ENCODE measurements around the gene GJC1.
A peak's percentile ranks its signal among the peaks of the same experiment; 100 is the strongest.
"Not testable (repeated sequence)": the region's sequence is repeated elsewhere in the genome, so short reads cannot be mapped to it uniquely, and the experiment has no call there.

Gene GJC1

GRCh38 chr17:44826123-44826790 is 3.8 kb downstream of the GJC1 start:
- H3K4me1 ChIP-seq (ENCODE audit: control insufficient read depth, insufficient read depth, low read length, unreplicated experiment): peaks cover 18% of the 10 kb centered on the region
- H2AFZ ChIP-seq (ENCODE audit: low read length, unreplicated experiment): no peak overlapping the region
- H3K36me3 ChIP-seq (ENCODE audit: insufficient read depth, low read length): no peaks in the 10 kb centered on the region
- no peaks in the 10 kb centered on the region for H3K27me3 ChIP-seq (ENCODE audit: insufficient read depth, low read length)
- H3K79me2 ChIP-seq (ENCODE audit: control insufficient read depth, insufficient read depth, low read length, unreplicated experiment): peaks cover 68% of the 10 kb centered on the region
- no peak overlapping the region for H3K4me3 ChIP-seq (ENCODE audit: low read depth, low read length)
- H3K27ac ChIP-seq (ENCODE audit: low read depth, low read length): no peak overlapping the region

GRCh38 chr17:44825236-44825635 is 4.9 kb downstream of the GJC1 start:
- H3K27me3 ChIP-seq (ENCODE audit: insufficient read depth, low read length); H3K36me3 ChIP-seq (ENCODE audit: insufficient read depth, low read length); H2AFZ ChIP-seq (ENCODE audit: low read length, unreplicated experiment); H3K4me3 ChIP-seq (ENCODE audit: low read depth, low read length); H3K27ac ChIP-seq (ENCODE audit: low read depth, low read length): not testable (repeated sequence)
- Histone ChIP-seq H3K4me1 (ENCODE audit: control insufficient read depth, insufficient read depth, low read length, unreplicated experiment) (peaks cover 18% of the 10 kb centered on the region), H3K79me2 (ENCODE audit: control insufficient read depth, insufficient read depth, low read length, unreplicated experiment) (peaks cover 73% of the 10 kb centered on the region)

- Histone ChIP-seq H3K4me3 (ENCODE audit: low read depth, low read length) (peak overlapping the region; percentile 34), H3K27ac (ENCODE audit: low read depth, low read length) (peak overlapping the region; percentile 81)
Measured at GRCh38 chr17:44820631-44821212, 9.4 kb downstream of the GJC1 start.

DNA sequence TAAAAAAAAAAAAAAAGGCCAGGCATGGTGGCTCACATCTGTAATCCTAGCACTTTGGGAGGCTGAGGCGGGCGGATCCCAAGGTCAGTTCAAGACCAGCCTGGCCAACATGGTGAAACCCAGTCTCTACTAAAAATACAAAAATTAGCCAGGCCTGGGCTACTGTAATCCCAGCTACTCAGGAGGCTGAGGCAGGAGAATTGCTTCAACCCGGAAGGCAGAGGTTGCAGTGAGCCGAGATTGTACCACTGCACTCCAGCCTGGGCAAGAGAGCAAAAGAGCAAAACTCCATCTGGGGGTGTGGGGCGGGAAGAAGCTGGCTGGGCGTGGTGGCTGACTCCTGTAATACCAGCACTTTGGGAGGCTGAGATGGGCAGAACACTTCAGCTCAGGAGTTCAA is 11.6 kb downstream of the GJC1 start:
- peaks cover 62% of the 10 kb centered on the region for H3K79me2 ChIP-seq (ENCODE audit: control insufficient read depth, insufficient read depth, low read length, unreplicated experiment)
- not testable (repeated sequence) for H3K36me3 ChIP-seq (ENCODE audit: insufficient read depth, low read length); H3K27ac ChIP-seq (ENCODE audit: low read depth, low read length); H3K27me3 ChIP-seq (ENCODE audit: insufficient read depth, low read length); H2AFZ ChIP-seq (ENCODE audit: low read length, unreplicated experiment); H3K4me3 ChIP-seq (ENCODE audit: low read depth, low read length)
- H3K4me1 ChIP-seq (ENCODE audit: control insufficient read depth, insufficient read depth, low read length, unreplicated experiment): peaks cover 32% of the 10 kb centered on the region

More at GRCh38 chr17:44820631-44821212, 9.4 kb downstream of the GJC1 start:
- Histone ChIP-seq H2AFZ (ENCODE audit: low read length, unreplicated experiment) (no peak overlapping the region), H3K27me3 (ENCODE audit: insufficient read depth, low read length) (no peaks in the 10 kb centered on the region), H3K79me2 (ENCODE audit: control insufficient read depth, insufficient read depth, low read length, unreplicated experiment) (peaks cover 70% of the 10 kb centered on the region), H3K4me1 (ENCODE audit: control insufficient read depth, insufficient read depth, low read length, unreplicated experiment) (peaks cover 21% of the 10 kb centered on the region), H3K36me3 (ENCODE audit: insufficient read depth, low read length) (no peaks in the 10 kb centered on the region)

DNA sequence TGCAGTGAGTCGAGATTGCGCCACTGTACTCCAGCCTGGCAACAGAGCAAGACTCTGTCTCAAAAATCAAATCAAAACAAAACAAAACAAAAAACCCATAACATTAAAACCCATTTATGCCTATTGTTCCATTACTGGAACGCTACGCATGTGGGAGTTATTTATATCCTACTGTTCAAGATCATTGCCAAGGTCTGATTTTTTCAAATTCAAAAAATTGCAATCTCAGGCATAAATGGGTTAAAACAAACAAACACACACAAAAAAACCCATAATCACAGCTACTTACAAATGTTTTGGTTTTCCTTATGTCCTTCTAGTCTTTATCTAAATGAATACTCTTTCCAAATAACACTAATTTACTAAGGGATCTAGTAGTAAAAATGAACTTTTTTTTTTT is 17.8 kb downstream of the GJC1 start:
- Histone ChIP-seq H3K27ac (ENCODE audit: low read depth, low read length) (peak overlapping the region; percentile 7; the same call in 1 of the 2 replicates), H3K4me3 (ENCODE audit: low read depth, low read length) (no peak overlapping the region), H3K4me1 (ENCODE audit: control insufficient read depth, insufficient read depth, low read length, unreplicated experiment) (peaks cover 12% of the 10 kb centered on the region), H3K27me3 (ENCODE audit: insufficient read depth, low read length) (no peaks in the 10 kb centered on the region), H2AFZ (ENCODE audit: low read length, unreplicated experiment) (no peak overlapping the region), H3K79me2 (ENCODE audit: control insufficient read depth, insufficient read depth, low read length, unreplicated experiment) (peaks cover 58% of the 10 kb centered on the region), H3K36me3 (ENCODE audit: insufficient read depth, low read length) (no peaks in the 10 kb centered on the region)

DNA sequence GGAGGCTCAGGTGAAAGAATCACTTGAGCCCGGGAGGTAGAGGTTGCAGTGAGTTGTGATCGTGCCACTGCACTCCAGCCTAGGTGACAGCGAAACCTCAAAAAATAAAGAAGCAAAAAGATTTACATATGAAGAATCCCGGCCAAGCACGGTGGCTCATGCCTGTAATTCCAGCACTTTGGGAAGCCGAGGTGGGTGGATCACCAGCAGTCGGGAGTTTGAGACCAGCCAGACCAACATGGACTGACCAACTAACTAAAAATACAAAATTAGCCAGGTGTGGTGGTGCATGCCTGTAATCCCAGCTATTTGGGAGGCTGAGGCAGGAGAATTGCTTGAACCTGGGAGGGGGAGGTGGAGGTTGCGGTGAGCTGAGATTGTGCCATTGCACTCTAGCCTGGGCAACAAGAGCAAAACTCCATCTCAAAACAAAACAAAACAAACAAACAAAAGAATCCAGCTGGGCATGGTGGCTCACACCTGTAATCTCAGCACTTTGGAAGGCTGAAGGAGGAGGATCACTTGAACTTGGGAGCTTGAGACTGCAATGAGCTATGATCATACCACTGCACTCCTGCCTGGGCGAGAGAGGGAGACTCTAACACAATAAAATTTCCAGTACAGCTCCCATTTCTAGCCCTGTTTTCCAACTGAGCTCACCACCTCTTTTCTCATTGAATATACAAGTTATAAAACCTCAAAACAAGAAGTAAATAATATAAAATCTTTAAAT is 21.3 kb downstream of the GJC1 start:
- H3K4me1 ChIP-seq (ENCODE audit: control insufficient read depth, insufficient read depth, low read length, unreplicated experiment); H2AFZ ChIP-seq (ENCODE audit: low read length, unreplicated experiment); H3K27ac ChIP-seq (ENCODE audit: low read depth, low read length); H3K27me3 ChIP-seq (ENCODE audit: insufficient read depth, low read length); H3K4me3 ChIP-seq (ENCODE audit: low read depth, low read length): not testable (repeated sequence)
- peaks cover 51% of the 10 kb centered on the region for H3K79me2 ChIP-seq (ENCODE audit: control insufficient read depth, insufficient read depth, low read length, unreplicated experiment)
- peaks cover 17% of the 10 kb centered on the region; the same call in 1 of the 2 replicates for H3K36me3 ChIP-seq (ENCODE audit: insufficient read depth, low read length)

- H3K27ac ChIP-seq (ENCODE audit: low read depth, low read length): no peak overlapping the region
- peaks cover 49% of the 10 kb centered on the region for H3K79me2 ChIP-seq (ENCODE audit: control insufficient read depth, insufficient read depth, low read length, unreplicated experiment)
- no peaks in the 10 kb centered on the region for H3K4me1 ChIP-seq (ENCODE audit: control insufficient read depth, insufficient read depth, low read length, unreplicated experiment)
- no peaks in the 10 kb centered on the region for H3K27me3 ChIP-seq (ENCODE audit: insufficient read depth, low read length)
- H2AFZ ChIP-seq (ENCODE audit: low read length, unreplicated experiment): no peak overlapping the region
- no peak overlapping the region for H3K4me3 ChIP-seq (ENCODE audit: low read depth, low read length)
- H3K36me3 ChIP-seq (ENCODE audit: insufficient read depth, low read length): peaks cover 23% of the 10 kb centered on the region
Measured at GRCh38 chr17:44808156-44808555, 21.9 kb downstream of the GJC1 start.

- peaks cover 24% of the 10 kb centered on the region for H3K36me3 ChIP-seq (ENCODE audit: insufficient read depth, low read length)
- H3K27me3 ChIP-seq (ENCODE audit: insufficient read depth, low read length): no peaks in the 10 kb centered on the region
- no peak overlapping the region for H3K27ac ChIP-seq (ENCODE audit: low read depth, low read length)
- H3K79me2 ChIP-seq (ENCODE audit: control insufficient read depth, insufficient read depth, low read length, unreplicated experiment): peaks cover 46% of the 10 kb centered on the region
- no peaks in the 10 kb centered on the region for H3K4me1 ChIP-seq (ENCODE audit: control insufficient read depth, insufficient read depth, low read length, unreplicated experiment)
- H2AFZ ChIP-seq (ENCODE audit: low read length, unreplicated experiment): no peak overlapping the region
- H3K4me3 ChIP-seq (ENCODE audit: low read depth, low read length): no peak overlapping the region
Measured at GRCh38 chr17:44807817-44808155, 22.3 kb downstream of the GJC1 start.

DNA sequence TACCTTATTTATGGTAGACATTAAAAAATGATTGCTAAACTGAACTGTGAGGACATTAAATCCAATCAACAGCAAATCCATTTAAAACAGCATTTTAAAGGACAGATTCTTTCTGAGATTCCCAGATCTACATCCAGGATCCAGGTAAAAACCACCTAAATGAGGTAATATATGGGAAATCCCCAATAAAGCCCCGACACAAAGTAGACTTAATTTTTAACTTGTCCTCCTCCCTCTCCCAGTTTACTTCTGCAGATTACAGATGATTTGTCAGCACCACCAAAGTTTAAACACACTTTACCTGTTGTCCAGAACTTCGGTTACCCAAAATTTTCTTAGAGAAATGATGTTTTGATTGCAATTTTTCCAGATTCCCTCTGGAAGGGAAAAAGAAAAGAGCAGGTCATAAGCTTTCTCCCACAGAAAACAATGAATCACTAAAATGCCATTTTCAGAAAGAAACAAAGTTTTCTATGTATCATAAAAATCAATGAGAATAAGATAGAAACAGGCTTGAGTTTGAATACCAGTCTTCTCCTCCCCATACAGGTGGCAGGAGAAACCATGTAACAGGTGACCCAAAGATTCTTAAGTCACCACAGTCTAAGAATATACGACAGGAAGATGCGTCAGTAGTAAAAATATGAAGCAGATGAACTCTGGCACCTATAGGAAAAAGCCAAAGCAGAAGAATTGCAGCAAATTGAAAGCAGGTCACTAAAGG is 22.8 kb downstream of the GJC1 start:
- H3K36me3 ChIP-seq (ENCODE audit: insufficient read depth, low read length): peaks cover 24% of the 10 kb centered on the region
- no peak overlapping the region for H3K27ac ChIP-seq (ENCODE audit: low read depth, low read length)
- H3K27me3 ChIP-seq (ENCODE audit: insufficient read depth, low read length): no peaks in the 10 kb centered on the region
- peaks cover 46% of the 10 kb centered on the region for H3K79me2 ChIP-seq (ENCODE audit: control insufficient read depth, insufficient read depth, low read length, unreplicated experiment)
- H2AFZ ChIP-seq (ENCODE audit: low read length, unreplicated experiment): no peak overlapping the region
- H3K4me1 ChIP-seq (ENCODE audit: control insufficient read depth, insufficient read depth, low read length, unreplicated experiment): no peaks in the 10 kb centered on the region
- no peak overlapping the region for H3K4me3 ChIP-seq (ENCODE audit: low read depth, low read length)

GRCh38 chr17:44804302-44805089 is 25.6 kb downstream of the GJC1 start:
- Histone ChIP-seq H2AFZ (ENCODE audit: low read length, unreplicated experiment) (no peak overlapping the region), H3K79me2 (ENCODE audit: control insufficient read depth, insufficient read depth, low read length, unreplicated experiment) (peaks cover 33% of the 10 kb centered on the region), H3K4me1 (ENCODE audit: control insufficient read depth, insufficient read depth, low read length, unreplicated experiment) (no peaks in the 10 kb centered on the region), H3K4me3 (ENCODE audit: low read depth, low read length) (no peak overlapping the region), H3K36me3 (ENCODE audit: insufficient read depth, low read length) (peaks cover 32% of the 10 kb centered on the region), H3K27ac (ENCODE audit: low read depth, low read length) (no peak overlapping the region), H3K27me3 (ENCODE audit: insufficient read depth, low read length) (no peaks in the 10 kb centered on the region)
